ENCODE measurements around the gene RDH16. TPM values are rescaled to one million over a fixed set of nuclear protein-coding genes. Genes with fewer than 3 reads are reported as not detected.

RDH16 gene
- total RNA-seq (under 1 TPM; 0.20 to 0.45 TPM), polyA plus RNA-seq (ENCODE audit: insufficient read length in 6 of 6) (1 to 10 TPM in 1 of 6 donors, under 1 TPM in 5; 0.60 to 1.1 (median 0.86) TPM)
- long read RNA-seq, donor 1, result 0 reads
- long read RNA-seq, donor 2, result 0 reads
- long read RNA-seq, donor 3, result 0 reads
- long read RNA-seq, donor 4, result 0 reads
- long read RNA-seq, donor 5, result 0 reads
- long read RNA-seq, donor 6, result 0 reads
- long read RNA-seq, donor 7, result 0 reads
- long read RNA-seq, donor 8, result 0 reads
- long read RNA-seq, donor 9, result 0 reads
- long read RNA-seq, donor 10, result 0 reads
- long read RNA-seq, donor 11, result 0 reads
- long read RNA-seq, donor 12, result 0 reads

GRCh38 chr12:56957229-56958052, at the start of gene RDH16:
RDH16 (minus strand) TSS chr12:56957608; CDS start chr12:56957462, 146 bp downstream.
- Histone ChIP-seq H3K27ac (no peak within 1 kb of the TSS), H3K36me3 (no peaks in the 10 kb centered on the region), H3K27me3 (no peaks in the 10 kb centered on the region), H3K4me1 (peaks cover 0 to 10% of the 10 kb centered on the region in 2 donors), H3K4me3 (no peak within 1 kb of the TSS), H3K9me3 (peaks cover 0 to 10% of the 10 kb centered on the region in 2 donors)
- TF ChIP-seq CTCF (IDR thresholded peaks at IDR 0.05), result no peak
- no peak for ATAC-seq
- peak in 1 of 4 donors; percentile 35 for DNase-seq
- intact Hi-C loops (cut with DNase I), result no loop called here

GRCh38 chr12:57006809-57007475, 49.5 kb upstream of the RDH16 start:
- no peak for TF ChIP-seq CTCF (IDR thresholded peaks at IDR 0.05)
- intact Hi-C loops (cut with DNase I), result no loop called here
- ATAC-seq, result no peak
- Histone ChIP-seq H3K27me3 (no peaks in the 10 kb centered on the region), H3K4me3 (peak overlapping the region in 1 of 2 donors; percentile 78), H3K36me3 (peaks cover 0 to 28% of the 10 kb centered on the region in 2 donors), H3K27ac (peak overlapping the region; percentile 33 to 35), H3K9me3 (no peaks in the 10 kb centered on the region), H3K4me1 (peaks cover 12 to 26% of the 10 kb centered on the region in 2 donors)
- no peak for DNase-seq

GRCh38 chr12:57005980-57006808, 48.8 kb upstream of the RDH16 start, which contains the start of gene ZBTB39:
ZBTB39 (minus strand) TSS chr12:57006546; CDS start chr12:57004917, 1,629 bp downstream.
- H3K27ac ChIP-seq, result peak within 1 kb of the TSS; percentile 67 to 75
- peak; percentile 86 for ATAC-seq
- H3K4me1 ChIP-seq, result peaks cover 12 to 33% of the 10 kb centered on the region in 2 donors
- peak; percentile 45 to 87 (median 50) for DNase-seq
- peaks cover 0 to 32% of the 10 kb centered on the region in 2 donors for H3K36me3 ChIP-seq
- intact Hi-C loops (cut with DNase I), result no loop called here
- TF ChIP-seq CTCF (IDR thresholded peaks at IDR 0.05), result peak; percentile 41 to 47
- no peaks in the 10 kb centered on the region for H3K9me3 ChIP-seq
- no peaks in the 10 kb centered on the region for H3K27me3 ChIP-seq
- peak within 1 kb of the TSS; percentile 78 to 94 for H3K4me3 ChIP-seq

GRCh38 chr12:57004651-57005050, 47.2 kb upstream of the RDH16 start:
- intact Hi-C loops (cut with DNase I), result no loop called here
- Histone ChIP-seq H3K27me3 (no peaks in the 10 kb centered on the region), H3K4me1 (peaks cover 12 to 40% of the 10 kb centered on the region in 2 donors), H3K27ac (no peak overlapping the region), H3K9me3 (no peaks in the 10 kb centered on the region), H3K4me3 (no peak overlapping the region), H3K36me3 (peaks cover 0 to 39% of the 10 kb centered on the region in 2 donors)
- ATAC-seq, result no peak
- DNase-seq, result no peak
- TF ChIP-seq CTCF (IDR thresholded peaks at IDR 0.05), result no peak
